ENCODE results near the gene EFHD1. TPM values are rescaled to one million over a fixed set of nuclear protein-coding genes. Genes with fewer than 3 reads are reported as not detected.
"Not testable (repeated sequence)": the region's sequence is repeated elsewhere in the genome, so short reads cannot be mapped to it uniquely, and the experiment has no call there.

Gene EFHD1
- total and polyA plus RNA-seq, 4 donors = 2.2 to 8.6 (median 4.9) TPM

DNA sequence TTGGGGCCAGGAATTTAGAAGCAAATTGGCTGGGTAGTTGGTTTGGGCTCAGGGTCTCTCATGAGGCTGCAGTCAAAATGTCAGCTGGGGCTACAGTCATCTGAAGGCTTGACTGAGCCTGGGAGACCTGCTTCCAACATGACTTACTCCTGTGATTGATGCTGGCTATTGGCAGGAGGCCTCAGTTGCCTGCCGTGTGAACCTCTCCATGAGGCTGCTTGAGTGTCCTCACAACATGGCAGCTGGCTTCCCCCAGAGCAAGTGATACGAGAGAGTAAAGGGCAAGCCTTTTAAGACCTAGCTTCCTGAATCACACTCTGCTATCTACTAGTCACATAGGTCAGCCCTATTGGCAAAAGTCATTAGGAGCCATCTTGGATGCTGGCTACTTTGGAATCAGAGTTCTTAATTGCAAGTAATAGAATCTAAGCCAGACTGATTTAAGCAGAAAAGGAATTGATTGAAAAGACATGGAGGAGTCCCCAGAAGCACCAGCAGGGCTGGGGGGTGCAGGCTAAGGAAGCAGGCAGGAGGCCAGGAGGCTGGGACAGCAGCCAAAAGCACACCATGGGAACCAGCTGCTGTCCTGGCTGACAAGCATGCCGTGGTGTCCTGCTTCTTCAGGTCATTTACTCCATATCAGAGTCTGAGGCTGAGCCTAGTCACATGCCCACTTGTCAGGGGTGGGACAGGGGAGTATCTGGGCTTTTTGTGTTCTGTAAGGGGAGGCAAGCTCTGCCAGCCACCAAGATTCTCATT is 55.9 kb downstream of the EFHD1 start:
- WGBS, 2 donors = 46 to 56% methylated on average over 3 of the region's 3 CpGs
- peak; percentile 84 to 89 (median 87) for DNase-seq
- peaks cover 0 to 3% (median 0%) of the 10 kb centered on the region in 5 donors for H3K4me1 ChIP-seq (ENCODE audit: control insufficient read depth in 5 of 5, insufficient read depth in 5 of 5, low read length in 5 of 5)
- no peaks in the 10 kb centered on the region for H3K9me3 ChIP-seq (ENCODE audit: control insufficient read depth in 4 of 4, insufficient read depth in 3 of 4, low read length in 3 of 4)
- no peak for ATAC-seq (ENCODE audit: insufficient read depth, low FRiP score)
- no peak overlapping the region for H3K9ac ChIP-seq (ENCODE audit: insufficient read depth in 1 of 2, low read length in 2 of 2)
- H3K36me3 ChIP-seq (ENCODE audit: control insufficient read depth in 4 of 4, insufficient read depth in 4 of 4, low read length in 4 of 4) = peaks cover 0 to 1% (median 0%) of the 10 kb centered on the region in 4 donors
- H3K27me3 ChIP-seq (ENCODE audit: control insufficient read depth in 3 of 3, insufficient read depth in 3 of 3, low read length in 2 of 3) = no peaks in the 10 kb centered on the region
- no peak overlapping the region for H3K27ac ChIP-seq (ENCODE audit: low read depth in 1 of 2, low read length in 1 of 2)
- TF ChIP-seq, protein P1, sequence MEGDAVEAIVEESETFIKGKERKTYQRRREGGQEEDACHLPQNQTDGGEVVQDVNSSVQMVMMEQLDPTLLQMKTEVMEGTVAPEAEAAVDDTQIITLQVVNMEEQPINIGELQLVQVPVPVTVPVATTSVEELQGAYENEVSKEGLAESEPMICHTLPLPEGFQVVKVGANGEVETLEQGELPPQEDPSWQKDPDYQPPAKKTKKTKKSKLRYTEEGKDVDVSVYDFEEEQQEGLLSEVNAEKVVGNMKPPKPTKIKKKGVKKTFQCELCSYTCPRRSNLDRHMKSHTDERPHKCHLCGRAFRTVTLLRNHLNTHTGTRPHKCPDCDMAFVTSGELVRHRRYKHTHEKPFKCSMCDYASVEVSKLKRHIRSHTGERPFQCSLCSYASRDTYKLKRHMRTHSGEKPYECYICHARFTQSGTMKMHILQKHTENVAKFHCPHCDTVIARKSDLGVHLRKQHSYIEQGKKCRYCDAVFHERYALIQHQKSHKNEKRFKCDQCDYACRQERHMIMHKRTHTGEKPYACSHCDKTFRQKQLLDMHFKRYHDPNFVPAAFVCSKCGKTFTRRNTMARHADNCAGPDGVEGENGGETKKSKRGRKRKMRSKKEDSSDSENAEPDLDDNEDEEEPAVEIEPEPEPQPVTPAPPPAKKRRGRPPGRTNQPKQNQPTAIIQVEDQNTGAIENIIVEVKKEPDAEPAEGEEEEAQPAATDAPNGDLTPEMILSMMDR (IDR thresholded peaks at IDR 0.05; ENCODE audit: control extremely low read depth, extremely low read depth) = no peak
- no peak overlapping the region for H3K4me3 ChIP-seq

DNA sequence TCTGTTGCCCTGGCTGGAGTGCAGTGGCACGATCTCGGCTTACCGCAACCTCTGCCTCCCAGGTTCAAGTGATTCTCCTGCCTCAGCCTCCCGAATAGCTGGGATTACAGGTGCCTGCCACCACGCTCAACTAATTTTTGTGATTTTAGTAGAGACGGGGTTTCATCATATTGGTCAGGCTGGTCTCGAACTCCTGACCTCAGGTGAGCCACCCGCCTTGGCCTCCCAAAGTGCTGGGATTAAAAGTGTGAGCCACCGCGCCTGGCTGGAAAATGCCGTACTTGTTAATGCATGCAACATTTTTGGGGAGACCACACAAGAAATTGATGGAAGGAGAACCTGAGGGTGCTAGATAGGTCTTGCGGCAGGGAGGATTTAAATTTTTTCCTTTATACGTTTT is 57.7 kb downstream of the EFHD1 start:
- not testable (repeated sequence) for H3K4me3 ChIP-seq; ATAC-seq (ENCODE audit: insufficient read depth, low FRiP score); H3K27ac ChIP-seq (ENCODE audit: low read depth in 1 of 2, low read length in 1 of 2); H3K4me1 ChIP-seq (ENCODE audit: control insufficient read depth in 5 of 5, insufficient read depth in 5 of 5, low read length in 5 of 5); H3K9me3 ChIP-seq (ENCODE audit: control insufficient read depth in 4 of 4, insufficient read depth in 3 of 4, low read length in 3 of 4); H3K9ac ChIP-seq (ENCODE audit: insufficient read depth in 1 of 2, low read length in 2 of 2); H3K27me3 ChIP-seq (ENCODE audit: control insufficient read depth in 3 of 3, insufficient read depth in 3 of 3, low read length in 2 of 3); DNase-seq; H3K36me3 ChIP-seq (ENCODE audit: control insufficient read depth in 4 of 4, insufficient read depth in 4 of 4, low read length in 4 of 4)
- whole genome bisulfite sequencing, 2 donors = 95 to 96% methylated on average over 13 of the region's 13 CpGs

DNA sequence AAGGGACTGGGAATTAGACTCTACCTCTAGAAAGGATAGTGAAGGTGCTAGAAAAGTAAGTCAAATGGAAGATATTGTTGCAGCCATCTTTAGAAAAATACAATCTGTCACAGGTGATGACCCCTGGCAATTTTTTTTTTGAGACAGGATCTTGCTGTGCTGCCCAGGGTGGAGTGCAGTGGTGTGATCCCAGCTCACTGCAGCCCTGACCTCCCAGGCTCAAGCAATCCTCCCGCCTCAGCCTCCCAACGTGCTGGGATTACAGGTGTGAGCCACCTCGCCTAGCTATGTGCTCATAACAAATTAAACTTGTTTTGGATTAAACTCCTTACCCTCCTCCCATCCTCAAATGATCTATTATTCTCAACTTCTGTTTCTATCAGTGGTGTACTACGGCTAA is 59.9 kb downstream of the EFHD1 start:
- TF ChIP-seq, protein P1 (IDR thresholded peaks at IDR 0.05; ENCODE audit: control extremely low read depth, extremely low read depth) = no peak
- WGBS, 2 donors = 87 to 92% methylated on average over 4 of the region's 4 CpGs
- ATAC-seq (ENCODE audit: insufficient read depth, low FRiP score) = no peak
- Histone ChIP-seq H3K27me3 (ENCODE audit: control insufficient read depth in 3 of 3, insufficient read depth in 3 of 3, low read length in 2 of 3) (no peaks in the 10 kb centered on the region), H3K36me3 (ENCODE audit: control insufficient read depth in 4 of 4, insufficient read depth in 4 of 4, low read length in 4 of 4) (peaks cover 0 to 1% (median 0%) of the 10 kb centered on the region in 4 donors), H3K27ac (ENCODE audit: low read depth in 1 of 2, low read length in 1 of 2) (no peak overlapping the region), H3K9me3 (ENCODE audit: control insufficient read depth in 4 of 4, insufficient read depth in 3 of 4, low read length in 3 of 4) (no peaks in the 10 kb centered on the region), H3K9ac (ENCODE audit: insufficient read depth in 1 of 2, low read length in 2 of 2) (no peak overlapping the region), H3K4me3 (no peak overlapping the region), H3K4me1 (ENCODE audit: control insufficient read depth in 5 of 5, insufficient read depth in 5 of 5, low read length in 5 of 5) (peaks cover 0 to 6% (median under 1%) of the 10 kb centered on the region in 5 donors)
- no peak for DNase-seq

DNA sequence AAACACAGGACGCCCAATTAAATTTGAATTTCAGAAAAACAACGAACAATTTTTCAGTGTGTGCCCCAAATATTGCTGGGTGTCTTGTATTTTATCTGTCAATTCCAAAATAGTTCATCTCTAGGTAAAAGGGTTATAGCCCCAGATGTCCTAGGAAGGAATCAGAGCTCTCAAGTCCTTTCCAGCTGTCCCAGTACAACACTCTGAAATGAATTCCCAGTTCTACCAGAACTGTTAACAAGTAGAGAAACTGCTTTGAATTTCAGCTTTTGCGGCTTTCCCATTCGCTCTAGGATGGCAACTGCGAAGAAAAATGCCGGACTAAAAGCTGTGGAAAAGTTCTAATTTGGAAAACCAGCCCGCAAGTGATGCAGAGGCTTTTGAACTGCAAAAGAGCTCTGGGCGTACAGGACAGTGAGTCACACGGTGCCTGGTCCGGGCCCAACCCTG is 63.2 kb downstream of the EFHD1 start:
- peak overlapping the region; percentile 63 to 67 for H3K27ac ChIP-seq (ENCODE audit: low read depth in 1 of 2, low read length in 1 of 2)
- H3K36me3 ChIP-seq (ENCODE audit: control insufficient read depth in 4 of 4, insufficient read depth in 4 of 4, low read length in 4 of 4) = peaks cover 0 to 5% (median 0%) of the 10 kb centered on the region in 4 donors
- WGBS, 2 donors = 45 to 53% methylated on average over 10 of the region's 10 CpGs
- peak overlapping the region; percentile 44 for H3K4me3 ChIP-seq
- no peaks in the 10 kb centered on the region for H3K27me3 ChIP-seq (ENCODE audit: control insufficient read depth in 3 of 3, insufficient read depth in 3 of 3, low read length in 2 of 3)
- no peak for ATAC-seq (ENCODE audit: insufficient read depth, low FRiP score)
- H3K9ac ChIP-seq (ENCODE audit: insufficient read depth in 1 of 2, low read length in 2 of 2) = peak overlapping the region in 1 of 2 donors; percentile 30
- no peak for DNase-seq
- TF ChIP-seq, protein P1 (IDR thresholded peaks at IDR 0.05; ENCODE audit: control extremely low read depth, extremely low read depth) = no peak
- peaks cover 0 to 21% (median 14%) of the 10 kb centered on the region in 5 donors for H3K4me1 ChIP-seq (ENCODE audit: control insufficient read depth in 5 of 5, insufficient read depth in 5 of 5, low read length in 5 of 5)
- H3K9me3 ChIP-seq (ENCODE audit: control insufficient read depth in 4 of 4, insufficient read depth in 3 of 4, low read length in 3 of 4) = no peaks in the 10 kb centered on the region
